ENCODE results near the gene OR5H15.
"Not testable (repeated sequence)": the region's sequence is repeated elsewhere in the genome, so short reads cannot be mapped to it uniquely, and the experiment has no call there.

OR5H15 gene

GRCh38 chr3:98196293-98196692 is 29.8 kb downstream of the OR5H15 start:
- not testable (repeated sequence) for H3K4me3 Mint-ChIP-seq; H3K27me3 Mint-ChIP-seq; H3K27ac Mint-ChIP-seq; H3K9me3 Mint-ChIP-seq (ENCODE audit: low read depth); H3K36me3 Mint-ChIP-seq; H3K4me1 Mint-ChIP-seq (ENCODE audit: low read depth)

- Mint-ChIP-seq H3K4me3 (no peak overlapping the region), H3K9me3 (ENCODE audit: low read depth) (no peaks in the 10 kb centered on the region), H3K27ac (no peak overlapping the region), H3K4me1 (ENCODE audit: low read depth) (no peaks in the 10 kb centered on the region), H3K27me3 (no peaks in the 10 kb centered on the region), H3K36me3 (no peaks in the 10 kb centered on the region)
Observed at GRCh38 chr3:98199020-98199419, 32.5 kb downstream of the OR5H15 start.

GRCh38 chr3:98209244-98209643 is 42.7 kb downstream of the OR5H15 start:
- no peaks in the 10 kb centered on the region for H3K36me3 Mint-ChIP-seq
- no peaks in the 10 kb centered on the region for H3K9me3 Mint-ChIP-seq (ENCODE audit: low read depth)
- H3K4me1 Mint-ChIP-seq (ENCODE audit: low read depth): no peaks in the 10 kb centered on the region
- H3K27me3 Mint-ChIP-seq: no peaks in the 10 kb centered on the region
- no peak overlapping the region for H3K27ac Mint-ChIP-seq
- no peak overlapping the region for H3K4me3 Mint-ChIP-seq

GRCh38 chr3:98213276-98213675 is 46.8 kb downstream of the OR5H15 start:
- Mint-ChIP-seq H3K9me3 (ENCODE audit: low read depth) (no peaks in the 10 kb centered on the region), H3K27ac (no peak overlapping the region), H3K27me3 (no peaks in the 10 kb centered on the region), H3K4me1 (ENCODE audit: low read depth) (no peaks in the 10 kb centered on the region), H3K4me3 (no peak overlapping the region), H3K36me3 (no peaks in the 10 kb centered on the region)

GRCh38 chr3:98215051-98215450 is 48.6 kb downstream of the OR5H15 start:
- H3K27me3 Mint-ChIP-seq: no peaks in the 10 kb centered on the region
- no peaks in the 10 kb centered on the region for H3K9me3 Mint-ChIP-seq (ENCODE audit: low read depth)
- no peak overlapping the region for H3K4me3 Mint-ChIP-seq
- no peaks in the 10 kb centered on the region for H3K4me1 Mint-ChIP-seq (ENCODE audit: low read depth)
- H3K27ac Mint-ChIP-seq: no peak overlapping the region
- no peaks in the 10 kb centered on the region for H3K36me3 Mint-ChIP-seq
